AG04450 (cell line): ENCODE measurements around the gene DPYD. TPM values are rescaled to one million over a fixed set of nuclear protein-coding genes. Genes with fewer than 3 reads are reported as not detected.
A peak's percentile ranks its signal among the peaks of the same experiment; 100 is the strongest.

Experiments
- CTCF ChIA-PET: fragments of 300-600, 350-600 bp; formaldehyde crosslinking; extraction: SDS; loops from one replicate; lab custom pipeline; 2022; ENCODE audit warnings: antibody characterized with exemption, inconsistent platforms; lab: Charles Lee
- POLR2A ChIA-PET: fragments of 350-600 bp; formaldehyde crosslinking; extraction: SDS; loops from one replicate; lab custom pipeline; 2021; ENCODE audit warnings: antibody characterized with exemption, inconsistent platforms; lab: Yijun Ruan, JAX
- DNase-seq: peaks from one replicate; pipeline ENCODE4 v3.0.0-alpha.2; 2011; ENCODE audit warnings: low read depth, low spot score
- H3K27ac ChIP-seq: one replicate; pipeline ENCODE4 v1.5.1; 2012; ENCODE audit warnings: low read depth, low read length, control low read depth
- H3K27me3 ChIP-seq: one replicate; pipeline ENCODE4 v1.6.0; 2012; ENCODE audit warnings: low read length; ENCODE audit not compliant: control insufficient read depth, insufficient read depth
- H3K4me3 ChIP-seq: 2 replicates; pipeline ENCODE4 v1.5.1; 2011; ENCODE audit warnings: mild to moderate bottlenecking, low read depth, low read length, control low read depth
- H3K9me3 ChIP-seq: 2 replicates; pipeline ENCODE4 v1.5.1; 2012; ENCODE audit warnings: low read length; ENCODE audit not compliant: control insufficient read depth, insufficient read depth
- CTCF ChIP-seq: IDR thresholded peaks from 2 replicates; pipeline ENCODE4 v1.5.1; 2011; ENCODE audit warnings: low read depth, low read length, control low read depth, inconsistent platforms
- polyA plus RNA-seq: library from polyadenylated mRNA; depleted of rRNA; stranded (reverse); fragments of >200 nt; gene quantifications from 2 replicates; pipeline ENCODE4 v1.2.3, GENCODE V29; 2011

Gene DPYD
- polyA plus RNA-seq, 1 experiment: 21.4 TPM

- no peak for TF ChIP-seq CTCF
- no peaks in the 10 kb centered on the region for H3K9me3 ChIP-seq
- H3K27me3 ChIP-seq: no peaks in the 10 kb centered on the region
- DNase-seq: no peak
- H3K27ac ChIP-seq: no peak overlapping the region
- no peak overlapping the region for H3K4me3 ChIP-seq
- CTCF ChIA-PET: interaction anchor here (1.0 kb wide), 1 partner anchor 9 kb away, joined by 3 read pairs; no protein-coding TSS in a partner anchor
- POLR2A ChIA-PET: no interaction called here
Observed at GRCh38 chr1:97911266-97912215, 9.3 kb downstream of the DPYD start.

GRCh38 chr1:97909266-97909665, 11.6 kb downstream of the DPYD start:
- Histone ChIP-seq H3K4me3 (no peak overlapping the region), H3K9me3 (no peaks in the 10 kb centered on the region), H3K27ac (no peak overlapping the region), H3K27me3 (no peaks in the 10 kb centered on the region)
- no peak for DNase-seq
- no peak for TF ChIP-seq CTCF
- POLR2A ChIA-PET: no interaction called here
- CTCF ChIA-PET: no interaction called here

- POLR2A ChIA-PET: no interaction called here
- H3K9me3 ChIP-seq: no peaks in the 10 kb centered on the region
- no peaks in the 10 kb centered on the region for H3K27me3 ChIP-seq
- CTCF ChIA-PET: no interaction called here
- no peak overlapping the region for H3K4me3 ChIP-seq
- DNase-seq: no peak
- H3K27ac ChIP-seq: no peak overlapping the region
- TF ChIP-seq CTCF: no peak
Observed at GRCh38 chr1:97907886-97908285, 12.9 kb downstream of the DPYD start.

- no peaks in the 10 kb centered on the region for H3K9me3 ChIP-seq
- H3K27ac ChIP-seq: no peak overlapping the region
- H3K27me3 ChIP-seq: no peaks in the 10 kb centered on the region
- H3K4me3 ChIP-seq: no peak overlapping the region
- CTCF ChIA-PET: interaction anchor here (1.5 to 1.7 kb wide), 2 partner anchors 14 to 562 kb away, joined by 3 to 5 read pairs; partner anchors contain the start of gene DPYD
- no peak for TF ChIP-seq CTCF
- POLR2A ChIA-PET: interaction anchor here (1.2 kb wide), 1 partner anchor 14 kb away, joined by 6 read pairs; the partner anchor contains the start of gene DPYD
- DNase-seq: peak; percentile 41
Observed at GRCh38 chr1:97906567-97907241, 14.1 kb downstream of the DPYD start.
